AG04450 (cell line): Measurements from ENCODE around the gene CTBS. TPM values are rescaled to one million over a fixed set of nuclear protein-coding genes. Genes with fewer than 3 reads are reported as not detected.

Experiments
- CTCF ChIA-PET: fragments of 300-600, 350-600 bp; formaldehyde crosslinking; extraction: SDS; loops from one replicate; lab custom pipeline; 2022; ENCODE audit warnings: antibody characterized with exemption, inconsistent platforms; lab: Charles Lee
- POLR2A ChIA-PET: fragments of 350-600 bp; formaldehyde crosslinking; extraction: SDS; loops from one replicate; lab custom pipeline; 2021; ENCODE audit warnings: antibody characterized with exemption, inconsistent platforms; lab: Yijun Ruan, JAX
- DNase-seq: peaks from one replicate; pipeline ENCODE4 v3.0.0-alpha.2; 2011; ENCODE audit warnings: low read depth, low spot score
- H3K27ac ChIP-seq: one replicate; pipeline ENCODE4 v1.5.1; 2012; ENCODE audit warnings: low read depth, low read length, control low read depth
- H3K27me3 ChIP-seq: one replicate; pipeline ENCODE4 v1.6.0; 2012; ENCODE audit warnings: low read length; ENCODE audit not compliant: control insufficient read depth, insufficient read depth
- H3K4me3 ChIP-seq: 2 replicates; pipeline ENCODE4 v1.5.1; 2011; ENCODE audit warnings: mild to moderate bottlenecking, low read depth, low read length, control low read depth
- H3K9me3 ChIP-seq: 2 replicates; pipeline ENCODE4 v1.5.1; 2012; ENCODE audit warnings: low read length; ENCODE audit not compliant: control insufficient read depth, insufficient read depth
- polyA plus RNA-seq: library from polyadenylated mRNA; depleted of rRNA; stranded (reverse); fragments of >200 nt; gene quantifications from 2 replicates; pipeline ENCODE4 v1.2.3, GENCODE V29; 2011
- TF ChIP-seq, protein P1 (sequence below): IDR thresholded peaks from 2 replicates; pipeline ENCODE4 v1.5.1; 2011; ENCODE audit warnings: low read depth, low read length, control low read depth, inconsistent platforms

CTBS gene
- polyA plus RNA-seq, 1 experiment: 37.3 TPM

GRCh38 chr1:84587099-84587498, 12.9 kb upstream of the CTBS start:
- Histone ChIP-seq H3K9me3 (peaks cover 2% of the 10 kb centered on the region; the same call in 1 of the 2 replicates), H3K4me3 (no peak overlapping the region), H3K27me3 (no peaks in the 10 kb centered on the region), H3K27ac (no peak overlapping the region)
- POLR2A ChIA-PET: interaction anchor here (0.7 kb wide), 1 partner anchor 111 kb away, joined by 3 read pairs; no protein-coding TSS in a partner anchor
- CTCF ChIA-PET: interaction anchor here (1.5 kb wide), 1 partner anchor 33 kb away, joined by 4 read pairs; no protein-coding TSS in a partner anchor
- DNase-seq: no peak
- TF ChIP-seq, protein P1, sequence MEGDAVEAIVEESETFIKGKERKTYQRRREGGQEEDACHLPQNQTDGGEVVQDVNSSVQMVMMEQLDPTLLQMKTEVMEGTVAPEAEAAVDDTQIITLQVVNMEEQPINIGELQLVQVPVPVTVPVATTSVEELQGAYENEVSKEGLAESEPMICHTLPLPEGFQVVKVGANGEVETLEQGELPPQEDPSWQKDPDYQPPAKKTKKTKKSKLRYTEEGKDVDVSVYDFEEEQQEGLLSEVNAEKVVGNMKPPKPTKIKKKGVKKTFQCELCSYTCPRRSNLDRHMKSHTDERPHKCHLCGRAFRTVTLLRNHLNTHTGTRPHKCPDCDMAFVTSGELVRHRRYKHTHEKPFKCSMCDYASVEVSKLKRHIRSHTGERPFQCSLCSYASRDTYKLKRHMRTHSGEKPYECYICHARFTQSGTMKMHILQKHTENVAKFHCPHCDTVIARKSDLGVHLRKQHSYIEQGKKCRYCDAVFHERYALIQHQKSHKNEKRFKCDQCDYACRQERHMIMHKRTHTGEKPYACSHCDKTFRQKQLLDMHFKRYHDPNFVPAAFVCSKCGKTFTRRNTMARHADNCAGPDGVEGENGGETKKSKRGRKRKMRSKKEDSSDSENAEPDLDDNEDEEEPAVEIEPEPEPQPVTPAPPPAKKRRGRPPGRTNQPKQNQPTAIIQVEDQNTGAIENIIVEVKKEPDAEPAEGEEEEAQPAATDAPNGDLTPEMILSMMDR: no peak

DNA sequence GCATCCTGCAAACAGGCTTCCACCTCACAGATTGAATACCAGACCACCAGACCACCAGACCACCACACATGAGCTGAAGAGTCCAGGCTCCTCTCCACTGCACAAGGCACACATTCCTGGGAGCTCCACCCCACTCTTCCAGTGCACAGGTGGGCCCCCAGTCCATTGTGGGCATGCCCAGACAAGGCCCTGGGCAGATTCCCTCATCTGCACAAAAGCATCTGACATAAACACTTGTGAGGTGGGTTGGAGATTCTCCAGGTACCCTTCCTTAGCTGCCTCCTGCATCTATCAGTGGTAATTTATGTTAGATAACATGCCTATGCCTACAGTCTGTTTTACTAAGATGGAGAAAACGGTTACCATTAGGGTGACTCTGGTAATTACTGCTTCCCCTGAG, 11.6 kb upstream of the CTBS start:
- TF ChIP-seq, protein P1: no peak
- DNase-seq: no peak
- ChIA-PET CTCF (no interaction called here), POLR2A (no interaction called here)
- H3K27me3 ChIP-seq: no peaks in the 10 kb centered on the region
- no peak overlapping the region for H3K27ac ChIP-seq
- no peak overlapping the region for H3K4me3 ChIP-seq
- H3K9me3 ChIP-seq: peaks cover 2% of the 10 kb centered on the region; the same call in 1 of the 2 replicates

GRCh38 chr1:84584126-84584525, 9.9 kb upstream of the CTBS start:
- no peak overlapping the region for H3K4me3 ChIP-seq
- no peaks in the 10 kb centered on the region for H3K27me3 ChIP-seq
- DNase-seq: no peak
- TF ChIP-seq, protein P1: no peak
- no peak overlapping the region for H3K27ac ChIP-seq
- CTCF ChIA-PET: no interaction called here
- peaks cover 2% of the 10 kb centered on the region; the same call in 1 of the 2 replicates for H3K9me3 ChIP-seq
- POLR2A ChIA-PET: interaction anchor here (1.5 kb wide), 1 partner anchor 10 kb away, joined by 4 read pairs; the partner anchor contains the start of gene CTBS

GRCh38 chr1:84583648-84584047, 9.4 kb upstream of the CTBS start:
- no peak for DNase-seq
- no peak overlapping the region for H3K4me3 ChIP-seq
- H3K27ac ChIP-seq: no peak overlapping the region
- H3K9me3 ChIP-seq: peaks cover 2% of the 10 kb centered on the region; the same call in 1 of the 2 replicates
- H3K27me3 ChIP-seq: no peaks in the 10 kb centered on the region
- TF ChIP-seq, protein P1: no peak
- POLR2A ChIA-PET: interaction anchor here (1.5 kb wide), 1 partner anchor 10 kb away, joined by 4 read pairs; the partner anchor contains the start of gene CTBS
- CTCF ChIA-PET: no interaction called here

DNA sequence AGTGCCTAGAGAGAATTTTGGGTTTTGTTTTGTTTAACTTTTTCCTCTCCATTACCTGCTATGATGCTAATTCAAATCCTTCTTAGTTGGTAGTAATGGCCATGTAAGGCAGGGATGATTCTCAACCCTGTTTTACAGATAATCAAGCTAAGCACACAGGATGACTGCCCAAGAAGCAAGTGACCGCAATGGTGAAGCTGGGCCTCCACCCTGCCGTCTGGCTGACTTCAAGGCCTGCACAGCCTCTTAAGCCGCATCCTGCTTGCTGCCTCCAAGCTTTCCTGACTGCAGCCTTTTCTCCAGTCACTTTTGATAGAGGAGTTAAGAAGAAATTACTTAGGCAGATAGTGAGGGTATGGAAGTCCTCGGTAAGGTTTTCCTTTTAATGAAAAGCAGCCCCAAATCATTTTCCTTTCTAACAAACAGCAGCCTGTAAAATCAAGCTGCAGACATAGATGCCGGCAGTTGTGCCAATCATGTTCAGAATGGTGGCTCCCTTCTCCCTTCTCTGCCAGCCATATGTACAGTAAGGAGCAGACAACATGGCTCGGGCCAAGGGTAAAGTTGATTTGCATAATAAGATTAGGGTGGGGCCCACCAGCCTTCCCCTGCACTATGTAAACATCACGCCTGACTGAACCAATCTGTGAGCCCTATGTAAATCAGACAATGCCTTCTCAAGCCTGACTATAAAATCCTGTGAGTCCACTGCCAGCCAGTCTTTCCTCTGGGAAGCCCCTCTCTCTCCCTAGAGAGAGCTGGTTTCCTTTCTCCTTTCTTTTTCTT, 8.8 kb upstream of the CTBS start:
- Histone ChIP-seq H3K9me3 (peaks cover 2% of the 10 kb centered on the region; the same call in 1 of the 2 replicates), H3K27me3 (no peaks in the 10 kb centered on the region), H3K27ac (no peak overlapping the region), H3K4me3 (no peak overlapping the region)
- DNase-seq: no peak
- TF ChIP-seq, protein P1: no peak
- POLR2A ChIA-PET: interaction anchor here (1.5 kb wide), 1 partner anchor 9 kb away, joined by 4 read pairs; the partner anchor contains the start of gene CTBS
- CTCF ChIA-PET: interaction anchor here (1.6 kb wide), 1 partner anchor 171 kb away, joined by 4 read pairs; no protein-coding TSS in a partner anchor
